Prostate gland (tissue), 2 donors: Measurements from ENCODE around the gene C2orf74.

ENCODE experiments used
- POLR2A ChIP-seq: fragments of 450-650 bp; IDR thresholded peaks from one replicate; pipeline ENCODE4 v1.6.1; 2016; ENCODE audit warnings: antibody characterized with exemption, mild to moderate bottlenecking
- TF ChIP-seq, protein P1 (sequence below), 4 experiments: fragments of 200-600 bp in 2 of 4; fragments of 450-650 bp in 2 of 4; sonication (generic) in 2 of 4; IDR thresholded peaks; 1 replicate in 3 of 4; 2 replicates in 1 of 4; pipeline ENCODE4 v1.5.1; 2016 to 2019; ENCODE audit warnings: antibody characterized with exemption in 4 of 4, mild to moderate bottlenecking in 2 of 4, moderate library complexity in 2 of 4

DNA sequence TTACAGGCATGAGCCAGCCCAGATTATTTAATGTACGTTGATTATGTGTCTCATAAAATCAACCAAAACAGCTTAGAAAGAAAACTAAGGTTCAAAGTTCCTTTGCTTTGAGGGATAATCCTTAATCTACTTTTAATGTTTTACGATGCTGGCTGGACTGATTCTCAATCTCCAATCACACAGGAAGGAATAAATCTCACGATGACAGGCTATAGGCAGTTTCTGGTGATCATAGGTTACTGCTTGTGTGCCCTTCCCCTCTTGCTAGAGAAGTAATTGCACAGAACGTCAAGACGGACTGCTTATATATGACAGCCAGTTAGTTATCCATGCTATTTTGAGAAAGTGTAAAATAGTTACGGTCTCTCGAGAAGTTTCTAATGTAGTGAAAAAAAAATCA, 43.1 kb downstream of the C2orf74 start:
- TF ChIP-seq, protein P1, sequence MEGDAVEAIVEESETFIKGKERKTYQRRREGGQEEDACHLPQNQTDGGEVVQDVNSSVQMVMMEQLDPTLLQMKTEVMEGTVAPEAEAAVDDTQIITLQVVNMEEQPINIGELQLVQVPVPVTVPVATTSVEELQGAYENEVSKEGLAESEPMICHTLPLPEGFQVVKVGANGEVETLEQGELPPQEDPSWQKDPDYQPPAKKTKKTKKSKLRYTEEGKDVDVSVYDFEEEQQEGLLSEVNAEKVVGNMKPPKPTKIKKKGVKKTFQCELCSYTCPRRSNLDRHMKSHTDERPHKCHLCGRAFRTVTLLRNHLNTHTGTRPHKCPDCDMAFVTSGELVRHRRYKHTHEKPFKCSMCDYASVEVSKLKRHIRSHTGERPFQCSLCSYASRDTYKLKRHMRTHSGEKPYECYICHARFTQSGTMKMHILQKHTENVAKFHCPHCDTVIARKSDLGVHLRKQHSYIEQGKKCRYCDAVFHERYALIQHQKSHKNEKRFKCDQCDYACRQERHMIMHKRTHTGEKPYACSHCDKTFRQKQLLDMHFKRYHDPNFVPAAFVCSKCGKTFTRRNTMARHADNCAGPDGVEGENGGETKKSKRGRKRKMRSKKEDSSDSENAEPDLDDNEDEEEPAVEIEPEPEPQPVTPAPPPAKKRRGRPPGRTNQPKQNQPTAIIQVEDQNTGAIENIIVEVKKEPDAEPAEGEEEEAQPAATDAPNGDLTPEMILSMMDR (IDR thresholded peaks at IDR 0.05) = no peak
- TF ChIP-seq POLR2A = no peak
